Head of caudate nucleus (tissue), 42 donors: ENCODE measurements around the gene IL18BP.

Experiments
- DNase-seq, 42 donors: peaks; one replicate each; pipeline versions ENCODE4 v3.0.0 to v3.0.0-alpha.2; 2020 to 2021; ENCODE audit warnings: mixed read lengths in 7 of 42
- intact Hi-C: fragments of 100-400 bp; cut with DNase I; formaldehyde crosslinking; loops from one replicate; pipeline ENCODE4 v1.15.0; 2022

The IL18BP gene

GRCh38 chr11:72038491-72038890, 39.8 kb downstream of the IL18BP start:
- DNase-seq, result peak; percentile 30 to 86 (median 69)
- intact Hi-C loops, result no loop called here

GRCh38 chr11:72039031-72039855, 40.5 kb downstream of the IL18BP start:
- DNase-seq, result peak in 5 of 42 donors; percentile 6 to 41 (median 28)
- intact Hi-C loops, result no loop called here

GRCh38 chr11:72039856-72040401, 41.2 kb downstream of the IL18BP start:
- peak in 17 of 42 donors; percentile 12 to 49 (median 27) for DNase-seq
- intact Hi-C loops, result loop anchor here (2.0 kb wide), 1 partner anchor 41 kb away; the partner anchor contains the start of genes LRRC51 and NUMA1

- DNase-seq, result peak; percentile 86 to 97 (median 93)
- intact Hi-C loops, result loop anchor here (2.0 kb wide), 1 partner anchor 40 kb away; the partner anchor contains the start of genes LRRC51 and NUMA1
Observed at GRCh38 chr11:72040491-72041363, 42.0 kb downstream of the IL18BP start.

GRCh38 chr11:72041364-72042063, 42.8 kb downstream of the IL18BP start:
- peak; percentile 69 to 90 (median 82) for DNase-seq
- intact Hi-C loops, result loop anchor here (2.0 kb wide), 1 partner anchor 39 kb away; the partner anchor contains the start of genes LRRC51 and NUMA1

GRCh38 chr11:72042064-72042745, 43.5 kb downstream of the IL18BP start:
- no peak for DNase-seq
- intact Hi-C loops, result no loop called here

GRCh38 chr11:72045849-72046248, 47.1 kb downstream of the IL18BP start:
- intact Hi-C loops, result no loop called here
- peak in 4 of 42 donors; percentile 11 to 31 (median 24) for DNase-seq

- peak in 1 of 42 donors; percentile 8 for DNase-seq
- intact Hi-C loops, result no loop called here
Observed at GRCh38 chr11:72048766-72049460, 50.2 kb downstream of the IL18BP start.
